ENCODE data around the gene ONECUT2. TPM values are rescaled to one million over a fixed set of nuclear protein-coding genes. Genes with fewer than 3 reads are reported as not detected.

The ONECUT2 gene
- polyA plus RNA-seq, 3 donors = not detected

- DNase-seq = no peak
- no peaks in the 10 kb centered on the region for H3K79me2 ChIP-seq (ENCODE audit: insufficient read depth, low read length)
- Mint-ChIP-seq H3K4me3 (no peak overlapping the region), H3K27ac (no peak overlapping the region), H3K36me3 (no peaks in the 10 kb centered on the region), H3K9me3 (peaks cover 0 to 3% (median 0%) of the 10 kb centered on the region in 7 donors), H3K4me1 (no peaks in the 10 kb centered on the region), H3K27me3 (ENCODE audit: low read depth in 3 of 3) (peaks cover 42 to 67% (median 47%) of the 10 kb centered on the region in 3 donors)
- H3K9ac ChIP-seq (ENCODE audit: insufficient read depth, low read length, poor library complexity, severe bottlenecking) = no peak overlapping the region
- no peak overlapping the region for H2AFZ ChIP-seq (ENCODE audit: insufficient read depth, low read depth, low read length, poor library complexity, severe bottlenecking)
- no peaks in the 10 kb centered on the region for H3K4me1 ChIP-seq (ENCODE audit: control insufficient read depth in 1 of 2, insufficient read depth in 2 of 2, low read length in 2 of 2)
- H3K4me2 ChIP-seq (replicated peaks; ENCODE audit: extremely low read depth, low read length, poor library complexity, severe bottlenecking) = no peak overlapping the region
- intact Hi-C loops (cut with micrococcal nuclease) = no loop called here
- H4K20me1 ChIP-seq (ENCODE audit: insufficient read depth, low read length) = no peaks in the 10 kb centered on the region
- TF ChIP-seq, protein P1, sequence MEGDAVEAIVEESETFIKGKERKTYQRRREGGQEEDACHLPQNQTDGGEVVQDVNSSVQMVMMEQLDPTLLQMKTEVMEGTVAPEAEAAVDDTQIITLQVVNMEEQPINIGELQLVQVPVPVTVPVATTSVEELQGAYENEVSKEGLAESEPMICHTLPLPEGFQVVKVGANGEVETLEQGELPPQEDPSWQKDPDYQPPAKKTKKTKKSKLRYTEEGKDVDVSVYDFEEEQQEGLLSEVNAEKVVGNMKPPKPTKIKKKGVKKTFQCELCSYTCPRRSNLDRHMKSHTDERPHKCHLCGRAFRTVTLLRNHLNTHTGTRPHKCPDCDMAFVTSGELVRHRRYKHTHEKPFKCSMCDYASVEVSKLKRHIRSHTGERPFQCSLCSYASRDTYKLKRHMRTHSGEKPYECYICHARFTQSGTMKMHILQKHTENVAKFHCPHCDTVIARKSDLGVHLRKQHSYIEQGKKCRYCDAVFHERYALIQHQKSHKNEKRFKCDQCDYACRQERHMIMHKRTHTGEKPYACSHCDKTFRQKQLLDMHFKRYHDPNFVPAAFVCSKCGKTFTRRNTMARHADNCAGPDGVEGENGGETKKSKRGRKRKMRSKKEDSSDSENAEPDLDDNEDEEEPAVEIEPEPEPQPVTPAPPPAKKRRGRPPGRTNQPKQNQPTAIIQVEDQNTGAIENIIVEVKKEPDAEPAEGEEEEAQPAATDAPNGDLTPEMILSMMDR (IDR thresholded peaks at IDR 0.05) = no peak
- H3K27ac ChIP-seq (ENCODE audit: low read depth in 1 of 2, low read length in 2 of 2) = no peak overlapping the region
- peaks cover 44 to 46% of the 10 kb centered on the region in 2 donors for H3K27me3 ChIP-seq (ENCODE audit: control insufficient read depth in 2 of 2, insufficient read depth in 2 of 2, low read length in 2 of 2)
- H3K9me3 ChIP-seq (replicated peaks in 1 of 2; ENCODE audit: control insufficient read depth in 1 of 2, insufficient read depth in 1 of 2, low read length in 2 of 2) = peaks cover 0 to 9% of the 10 kb centered on the region in 2 donors
- no peak overlapping the region for H3K4me3 ChIP-seq (replicated peaks in 1 of 3; ENCODE audit: low read depth in 2 of 3, low read length in 3 of 3)
- H3K36me3 ChIP-seq (replicated peaks in 1 of 2; ENCODE audit: control insufficient read depth in 1 of 2, insufficient read depth in 2 of 2, low read length in 2 of 2) = no peaks in the 10 kb centered on the region
- 4% methylated on average over 10 of the region's 14 CpGs for WGBS (ENCODE audit: insufficient coverage)
These were observed 12.0 kb downstream of the ONECUT2 start for GRCh38 chr18:57447154-57447621.

DNA sequence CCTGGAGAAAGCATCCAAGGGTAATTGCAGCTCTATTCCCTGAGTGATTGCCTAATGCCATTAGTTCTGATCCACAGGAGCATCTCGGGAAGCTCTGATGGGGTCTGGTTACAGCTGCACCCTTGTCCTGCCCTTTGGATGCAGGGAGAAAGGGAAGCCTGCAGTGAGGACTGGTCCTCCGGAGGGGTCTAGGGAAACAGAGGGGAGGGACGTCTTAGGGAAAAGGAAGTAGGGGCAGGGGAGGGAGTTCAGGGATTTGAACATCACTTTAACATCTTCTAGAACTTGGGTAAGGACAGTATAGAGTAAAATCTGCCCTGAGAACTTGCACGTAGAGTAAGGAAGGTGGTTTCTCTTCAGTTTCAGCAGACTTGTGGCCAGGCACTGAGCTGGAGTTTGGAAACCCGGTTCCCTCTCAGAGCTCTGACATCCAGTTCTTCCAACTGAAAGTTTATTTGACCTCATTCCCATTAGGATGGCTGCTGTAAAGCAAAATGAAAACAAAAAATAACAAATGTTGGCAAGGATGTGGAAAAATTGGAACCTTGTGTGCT, 20.5 kb downstream of the ONECUT2 start:
- Histone ChIP-seq H3K9ac (ENCODE audit: insufficient read depth, low read length, poor library complexity, severe bottlenecking) (no peak overlapping the region), H3K4me2 (replicated peaks; ENCODE audit: extremely low read depth, low read length, poor library complexity, severe bottlenecking) (no peak overlapping the region), H3K4me3 (replicated peaks in 1 of 3; ENCODE audit: low read depth in 2 of 3, low read length in 3 of 3) (no peak overlapping the region), H2AFZ (ENCODE audit: insufficient read depth, low read depth, low read length, poor library complexity, severe bottlenecking) (no peak overlapping the region), H3K36me3 (replicated peaks in 1 of 2; ENCODE audit: control insufficient read depth in 1 of 2, insufficient read depth in 2 of 2, low read length in 2 of 2) (no peaks in the 10 kb centered on the region), H3K27ac (ENCODE audit: low read depth in 1 of 2, low read length in 2 of 2) (no peak overlapping the region), H3K9me3 (replicated peaks in 1 of 2; ENCODE audit: control insufficient read depth in 1 of 2, insufficient read depth in 1 of 2, low read length in 2 of 2) (no peaks in the 10 kb centered on the region), H3K27me3 (ENCODE audit: control insufficient read depth in 2 of 2, insufficient read depth in 2 of 2, low read length in 2 of 2) (peaks cover 10 to 16% of the 10 kb centered on the region in 2 donors), H3K79me2 (ENCODE audit: insufficient read depth, low read length) (no peaks in the 10 kb centered on the region), H4K20me1 (ENCODE audit: insufficient read depth, low read length) (no peaks in the 10 kb centered on the region), H3K4me1 (ENCODE audit: control insufficient read depth in 1 of 2, insufficient read depth in 2 of 2, low read length in 2 of 2) (no peaks in the 10 kb centered on the region)
- TF ChIP-seq, protein P1 (IDR thresholded peaks at IDR 0.05) = no peak
- no peak overlapping the region for H3K4me3 Mint-ChIP-seq
- intact Hi-C loops (cut with micrococcal nuclease) = no loop called here
- H3K9me3 Mint-ChIP-seq = peaks cover 0 to 3% (median 0%) of the 10 kb centered on the region in 7 donors
- no peak overlapping the region for H3K27ac Mint-ChIP-seq
- no peak for DNase-seq
- 65% methylated on average over 3 of the region's 5 CpGs for WGBS (ENCODE audit: insufficient coverage)
- no peaks in the 10 kb centered on the region for H3K4me1 Mint-ChIP-seq
- no peaks in the 10 kb centered on the region for H3K36me3 Mint-ChIP-seq
- peaks cover 3 to 25% (median 11%) of the 10 kb centered on the region in 3 donors for H3K27me3 Mint-ChIP-seq (ENCODE audit: low read depth in 3 of 3)
